ENCODE measurements around the gene FRMPD2.

FRMPD2 gene

DNA sequence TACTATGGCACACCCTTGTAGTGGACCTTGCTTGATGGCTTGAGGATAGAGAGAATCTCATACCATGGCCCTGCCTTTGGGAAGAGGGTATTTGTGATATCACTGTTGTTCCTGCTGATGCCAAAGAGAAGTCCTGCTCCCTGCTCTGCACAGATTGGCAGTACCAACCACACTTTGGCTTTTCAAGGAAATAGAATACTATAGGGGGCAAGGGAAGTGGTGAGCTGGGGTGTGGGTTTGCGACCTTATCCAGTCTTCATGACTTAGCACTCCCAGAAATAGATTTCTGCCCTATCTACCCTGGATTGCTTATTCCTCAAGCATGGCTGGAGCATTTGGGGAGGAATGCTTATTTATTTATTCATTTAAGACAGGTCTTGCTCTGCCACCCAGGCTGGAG lies 25.2 kb upstream of the FRMPD2 start:
- Histone ChIP-seq H4K8ac (ENCODE audit: low read depth, low read length) (no peak overlapping the region), H4K91ac (ENCODE audit: low read depth, low read length) (no peak overlapping the region), H3K18ac (ENCODE audit: low read length) (no peak overlapping the region), H3K14ac (ENCODE audit: low read length) (no peak overlapping the region), H4K12ac (ENCODE audit: low read depth, low read length) (no peak overlapping the region), H3K4ac (ENCODE audit: low read depth, low read length) (no peak overlapping the region), H3K9ac (ENCODE audit: low read length) (no peak overlapping the region), H3K4me3 (ENCODE audit: low read depth, low read length) (no peak overlapping the region), H3K9me3 (ENCODE audit: insufficient read depth, low read depth, low read length) (no peaks in the 10 kb centered on the region), H2AFZ (ENCODE audit: insufficient read depth, low read length, poor library complexity) (no peak overlapping the region), H3K4me2 (ENCODE audit: low read length) (no peak overlapping the region), H3K27ac (ENCODE audit: low read depth, low read length) (no peak overlapping the region), H2BK120ac (ENCODE audit: insufficient read depth, low read length, poor library complexity) (no peak overlapping the region), H3K23ac (ENCODE audit: low read length) (no peak overlapping the region), H2AK5ac (ENCODE audit: low read length) (no peak overlapping the region), H2BK12ac (ENCODE audit: low read length) (no peak overlapping the region), H3K79me1 (ENCODE audit: low read length) (no peaks in the 10 kb centered on the region), H2BK5ac (ENCODE audit: low read depth, low read length, poor library complexity) (no peak overlapping the region), H3K4me1 (ENCODE audit: control insufficient read depth in 1 of 2, insufficient read depth in 2 of 2, low read length in 2 of 2) (no peaks in the 10 kb centered on the region), H3K36me3 (ENCODE audit: control insufficient read depth in 1 of 2, insufficient read depth in 2 of 2, low read length in 2 of 2) (no peaks in the 10 kb centered on the region), H3K27me3 (ENCODE audit: insufficient read depth, low read length) (no peaks in the 10 kb centered on the region), H3K79me2 (ENCODE audit: control insufficient read depth, insufficient read depth, low read length, poor library complexity) (no peaks in the 10 kb centered on the region)
- no CpG with 5 or more reads among the region's 1 CpG for WGBS (ENCODE audit: extremely low coverage, insufficient coverage, insufficient read length)
- DNase-seq = no peak

DNA sequence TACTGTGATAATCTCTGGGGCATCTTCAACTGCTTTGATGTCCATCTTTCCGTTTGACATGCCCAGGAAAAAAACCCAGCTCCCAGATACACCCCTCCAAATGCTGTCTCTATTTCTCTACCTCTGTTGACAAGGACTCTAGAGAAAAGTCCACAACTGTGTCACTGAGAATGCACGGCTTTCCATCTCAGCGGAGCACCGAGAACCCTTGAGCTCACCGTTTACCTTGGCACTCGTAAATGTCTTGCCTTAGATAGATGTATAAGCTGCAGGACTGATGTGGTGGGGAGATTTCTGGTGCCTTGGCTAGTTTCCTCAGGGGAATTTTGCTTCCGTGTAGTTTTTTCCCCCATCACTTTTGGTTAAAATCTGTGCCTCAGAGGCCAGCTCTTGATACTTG lies 24.6 kb upstream of the FRMPD2 start:
- no peak overlapping the region for H3K27ac ChIP-seq (ENCODE audit: low read depth, low read length)
- no peak for DNase-seq
- H3K79me2 ChIP-seq (ENCODE audit: control insufficient read depth, insufficient read depth, low read length, poor library complexity) = no peaks in the 10 kb centered on the region
- no peak overlapping the region for H4K91ac ChIP-seq (ENCODE audit: low read depth, low read length)
- H3K27me3 ChIP-seq (ENCODE audit: insufficient read depth, low read length) = no peaks in the 10 kb centered on the region
- no peak overlapping the region for H4K8ac ChIP-seq (ENCODE audit: low read depth, low read length)
- H3K4ac ChIP-seq (ENCODE audit: low read depth, low read length) = no peak overlapping the region
- no peaks in the 10 kb centered on the region for H3K79me1 ChIP-seq (ENCODE audit: low read length)
- H2AK5ac ChIP-seq (ENCODE audit: low read length) = no peak overlapping the region
- H3K4me3 ChIP-seq (ENCODE audit: low read depth, low read length) = no peak overlapping the region
- H3K23ac ChIP-seq (ENCODE audit: low read length) = no peak overlapping the region
- no peak overlapping the region for H4K12ac ChIP-seq (ENCODE audit: low read depth, low read length)
- H2BK12ac ChIP-seq (ENCODE audit: low read length) = no peak overlapping the region
- H2BK120ac ChIP-seq (ENCODE audit: insufficient read depth, low read length, poor library complexity) = no peak overlapping the region
- H3K4me1 ChIP-seq (ENCODE audit: control insufficient read depth in 1 of 2, insufficient read depth in 2 of 2, low read length in 2 of 2) = no peaks in the 10 kb centered on the region
- no peak overlapping the region for H2AFZ ChIP-seq (ENCODE audit: insufficient read depth, low read length, poor library complexity)
- H3K9ac ChIP-seq (ENCODE audit: low read length) = no peak overlapping the region
- no peaks in the 10 kb centered on the region for H3K9me3 ChIP-seq (ENCODE audit: insufficient read depth, low read depth, low read length)
- H2BK5ac ChIP-seq (ENCODE audit: low read depth, low read length, poor library complexity) = no peak overlapping the region
- H3K14ac ChIP-seq (ENCODE audit: low read length) = no peak overlapping the region
- H3K36me3 ChIP-seq (ENCODE audit: control insufficient read depth in 1 of 2, insufficient read depth in 2 of 2, low read length in 2 of 2) = no peaks in the 10 kb centered on the region
- no CpG with 5 or more reads among the region's 7 CpGs for WGBS (ENCODE audit: extremely low coverage, insufficient coverage, insufficient read length)
- no peak overlapping the region for H3K18ac ChIP-seq (ENCODE audit: low read length)
- H3K4me2 ChIP-seq (ENCODE audit: low read length) = no peak overlapping the region

DNA sequence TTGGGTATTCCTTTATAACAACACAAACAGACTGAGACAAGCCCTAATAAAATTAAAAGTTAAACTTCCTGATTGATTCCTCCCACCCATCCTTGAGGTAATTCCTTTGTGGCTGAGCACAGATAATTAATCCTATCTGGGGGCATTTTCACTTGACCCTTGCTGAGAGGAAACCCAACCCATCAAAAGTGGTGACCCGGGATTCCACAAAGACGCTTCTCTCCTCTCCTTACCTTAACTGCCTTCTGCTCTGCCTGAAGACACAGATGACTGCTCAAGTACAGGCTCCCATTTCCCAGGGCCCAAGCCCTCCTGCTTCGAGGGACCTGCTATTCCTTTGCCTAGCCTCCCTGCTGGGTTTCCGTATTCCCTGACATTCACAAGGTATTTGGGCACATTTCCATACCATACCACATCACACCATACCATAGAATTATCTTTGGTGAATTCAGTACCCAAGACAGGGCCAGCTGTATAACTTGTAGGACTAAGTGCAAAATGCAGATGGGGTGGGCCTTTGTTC lies 22.1 kb upstream of the FRMPD2 start:
- no peak overlapping the region for H3K23ac ChIP-seq (ENCODE audit: low read length)
- H3K4me3 ChIP-seq (ENCODE audit: low read depth, low read length) = peak overlapping the region; percentile 61
- H3K9me3 ChIP-seq (ENCODE audit: insufficient read depth, low read depth, low read length) = no peaks in the 10 kb centered on the region
- no peak overlapping the region for H2AK5ac ChIP-seq (ENCODE audit: low read length)
- no CpG with 5 or more reads among the region's 4 CpGs for WGBS (ENCODE audit: extremely low coverage, insufficient coverage, insufficient read length)
- H2BK12ac ChIP-seq (ENCODE audit: low read length) = no peak overlapping the region
- no peak overlapping the region for H3K18ac ChIP-seq (ENCODE audit: low read length)
- no peak overlapping the region for H4K91ac ChIP-seq (ENCODE audit: low read depth, low read length)
- no peak overlapping the region for H3K14ac ChIP-seq (ENCODE audit: low read length)
- H3K36me3 ChIP-seq (ENCODE audit: control insufficient read depth in 1 of 2, insufficient read depth in 2 of 2, low read length in 2 of 2) = no peaks in the 10 kb centered on the region
- H3K27ac ChIP-seq (ENCODE audit: low read depth, low read length) = no peak overlapping the region
- H3K79me2 ChIP-seq (ENCODE audit: control insufficient read depth, insufficient read depth, low read length, poor library complexity) = no peaks in the 10 kb centered on the region
- no peak overlapping the region for H2BK5ac ChIP-seq (ENCODE audit: low read depth, low read length, poor library complexity)
- H2AFZ ChIP-seq (ENCODE audit: insufficient read depth, low read length, poor library complexity) = no peak overlapping the region
- H4K12ac ChIP-seq (ENCODE audit: low read depth, low read length) = no peak overlapping the region
- H3K27me3 ChIP-seq (ENCODE audit: insufficient read depth, low read length) = no peaks in the 10 kb centered on the region
- H3K9ac ChIP-seq (ENCODE audit: low read length) = no peak overlapping the region
- no peaks in the 10 kb centered on the region for H3K79me1 ChIP-seq (ENCODE audit: low read length)
- H3K4ac ChIP-seq (ENCODE audit: low read depth, low read length) = no peak overlapping the region
- H3K4me1 ChIP-seq (ENCODE audit: control insufficient read depth in 1 of 2, insufficient read depth in 2 of 2, low read length in 2 of 2) = no peaks in the 10 kb centered on the region
- H4K8ac ChIP-seq (ENCODE audit: low read depth, low read length) = no peak overlapping the region
- DNase-seq = no peak
- H2BK120ac ChIP-seq (ENCODE audit: insufficient read depth, low read length, poor library complexity) = no peak overlapping the region
- H3K4me2 ChIP-seq (ENCODE audit: low read length) = no peak overlapping the region

DNA sequence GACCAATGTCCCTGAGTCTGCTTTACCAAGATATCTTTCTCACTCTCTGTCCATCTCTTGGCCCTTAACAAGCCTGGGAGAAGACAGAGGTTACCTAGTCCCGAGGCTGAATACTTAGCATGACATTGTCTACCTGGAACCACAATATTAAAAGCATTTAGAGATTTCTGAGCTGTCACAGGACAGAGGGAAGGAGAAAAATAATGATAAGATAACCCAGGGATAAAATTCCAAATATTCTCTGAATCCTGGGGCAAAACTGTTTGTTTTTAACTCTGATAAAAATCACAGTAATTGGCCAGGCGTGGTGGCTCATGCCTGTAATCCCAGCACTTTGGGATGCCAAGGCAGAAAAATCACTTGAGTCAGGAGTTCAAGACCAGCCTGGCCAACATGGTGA lies 19.9 kb upstream of the FRMPD2 start:
- no peak overlapping the region for H3K4me2 ChIP-seq (ENCODE audit: low read length)
- H2BK120ac ChIP-seq (ENCODE audit: insufficient read depth, low read length, poor library complexity) = no peak overlapping the region
- H3K4me3 ChIP-seq (ENCODE audit: low read depth, low read length) = no peak overlapping the region
- no peaks in the 10 kb centered on the region for H3K9me3 ChIP-seq (ENCODE audit: insufficient read depth, low read depth, low read length)
- no peaks in the 10 kb centered on the region for H3K79me1 ChIP-seq (ENCODE audit: low read length)
- H3K79me2 ChIP-seq (ENCODE audit: control insufficient read depth, insufficient read depth, low read length, poor library complexity) = no peaks in the 10 kb centered on the region
- no peaks in the 10 kb centered on the region for H3K36me3 ChIP-seq (ENCODE audit: control insufficient read depth in 1 of 2, insufficient read depth in 2 of 2, low read length in 2 of 2)
- DNase-seq = peak; percentile 58 to 94
- H2BK12ac ChIP-seq (ENCODE audit: low read length) = no peak overlapping the region
- no peaks in the 10 kb centered on the region for H3K27me3 ChIP-seq (ENCODE audit: insufficient read depth, low read length)
- H2AFZ ChIP-seq (ENCODE audit: insufficient read depth, low read length, poor library complexity) = no peak overlapping the region
- no peak overlapping the region for H3K14ac ChIP-seq (ENCODE audit: low read length)
- H4K8ac ChIP-seq (ENCODE audit: low read depth, low read length) = no peak overlapping the region
- H3K23ac ChIP-seq (ENCODE audit: low read length) = no peak overlapping the region
- H4K12ac ChIP-seq (ENCODE audit: low read depth, low read length) = no peak overlapping the region
- no peak overlapping the region for H3K9ac ChIP-seq (ENCODE audit: low read length)
- H2AK5ac ChIP-seq (ENCODE audit: low read length) = no peak overlapping the region
- H3K27ac ChIP-seq (ENCODE audit: low read depth, low read length) = no peak overlapping the region
- no peak overlapping the region for H2BK5ac ChIP-seq (ENCODE audit: low read depth, low read length, poor library complexity)
- WGBS (ENCODE audit: extremely low coverage, insufficient coverage, insufficient read length) = no CpG with 5 or more reads among the region's 2 CpGs
- H4K91ac ChIP-seq (ENCODE audit: low read depth, low read length) = no peak overlapping the region
- no peaks in the 10 kb centered on the region for H3K4me1 ChIP-seq (ENCODE audit: control insufficient read depth in 1 of 2, insufficient read depth in 2 of 2, low read length in 2 of 2)
- H3K4ac ChIP-seq (ENCODE audit: low read depth, low read length) = no peak overlapping the region
- H3K18ac ChIP-seq (ENCODE audit: low read length) = no peak overlapping the region

Measured in trophoblast cell (in vitro differentiated cells and primary cell).